SHP77 treated with DMSO at 0.1 percent for 48 hours (cell line): ENCODE results near the gene MYH11.
"Not testable (repeated sequence)": the region's sequence is repeated elsewhere in the genome, so short reads cannot be mapped to it uniquely, and the experiment has no call there.

Experiments
- DNase-seq: peaks from one replicate; lab custom pipeline; 2025; lab: John Stamatoyannopoulos, UW

The MYH11 gene

GRCh38 chr16:15714393-15715172 is 142.2 kb downstream of the MYH11 start:
- no peak for DNase-seq

- DNase-seq = no peak
Observed at GRCh38 chr16:15708997-15709396, 147.8 kb downstream of the MYH11 start.

- no peak for DNase-seq
Observed at GRCh38 chr16:15708096-15708495, 148.7 kb downstream of the MYH11 start.

- no peak for DNase-seq
Observed at GRCh38 chr16:15707332-15707731, 149.5 kb downstream of the MYH11 start.

- DNase-seq = no peak
Observed at GRCh38 chr16:15705064-15705565, 151.7 kb downstream of the MYH11 start.

- DNase-seq = no peak
Observed at GRCh38 chr16:15704545-15704987, 152.3 kb downstream of the MYH11 start.

GRCh38 chr16:15703029-15703736 is 153.6 kb downstream of the MYH11 start:
- no peak for DNase-seq

- DNase-seq = no peak
Observed at GRCh38 chr16:15701975-15702970, 154.6 kb downstream of the MYH11 start.

- no peak for DNase-seq
Observed at GRCh38 chr16:15701367-15701766, 155.5 kb downstream of the MYH11 start.

GRCh38 chr16:15699819-15700218 is 157.0 kb downstream of the MYH11 start:
- no peak for DNase-seq

- no peak for DNase-seq
Observed at GRCh38 chr16:15694499-15694898, 162.3 kb downstream of the MYH11 start.

GRCh38 chr16:15692508-15692907 is 164.3 kb downstream of the MYH11 start:
- DNase-seq = not testable (repeated sequence)

- no peak for DNase-seq
Observed at GRCh38 chr16:15691046-15691445, 165.8 kb downstream of the MYH11 start.

GRCh38 chr16:15690296-15690695 is 166.5 kb downstream of the MYH11 start:
- DNase-seq = no peak

- no peak for DNase-seq
Observed at GRCh38 chr16:15689290-15689689, 167.5 kb downstream of the MYH11 start.

GRCh38 chr16:15686287-15686686 is 170.5 kb downstream of the MYH11 start:
- no peak for DNase-seq

GRCh38 chr16:15682105-15682570 is 174.7 kb downstream of the MYH11 start:
- no peak for DNase-seq

GRCh38 chr16:15677447-15677846 is 179.4 kb downstream of the MYH11 start:
- DNase-seq = no peak

- DNase-seq = no peak
Observed at GRCh38 chr16:15676506-15676905, 180.3 kb downstream of the MYH11 start.

- DNase-seq = no peak
Observed at GRCh38 chr16:15674571-15674970, 182.3 kb downstream of the MYH11 start.

GRCh38 chr16:15672514-15673167 is 184.2 kb downstream of the MYH11 start:
- peak; percentile 72 for DNase-seq
